Loucy (cell line): ENCODE results near the gene ABCG1.

Experiments
- H2AFZ ChIP-seq: fragments of 200-600 bp; sonication (generic); 2 replicates; pipeline ENCODE4 v1.6.0; 2016; ENCODE audit warnings: antibody characterized with exemption, mild to moderate bottlenecking, low read length, moderate library complexity
- H3F3A ChIP-seq: fragments of 200-600 bp; 2 replicates; pipeline ENCODE4 v1.6.0; 2016; ENCODE audit warnings: antibody characterized with exemption, low read depth, mild to moderate bottlenecking
- H3K27me3 ChIP-seq: fragments of 200-600 bp; sonication (generic); 2 replicates; pipeline ENCODE4 v1.6.1; 2014; ENCODE audit warnings: low read length, mild to moderate bottlenecking; ENCODE audit not compliant: insufficient read depth, poor library complexity, severe bottlenecking
- H3K36me3 ChIP-seq: fragments of 200-600 bp; sonication (generic); 2 replicates; pipeline ENCODE4 v1.6.1; 2016; ENCODE audit warnings: low read length; ENCODE audit not compliant: insufficient read depth
- H3K4me1 ChIP-seq: fragments of 200-600 bp; sonication (generic); 2 replicates; pipeline ENCODE4 v1.5.1; 2014; ENCODE audit warnings: low read length, mild to moderate bottlenecking; ENCODE audit not compliant: insufficient read depth, poor library complexity, severe bottlenecking
- H3K4me2 ChIP-seq: fragments of 200-600 bp; sonication (generic); 2 replicates; pipeline ENCODE4 v1.6.0; 2014; ENCODE audit warnings: antibody characterized with exemption, low read length, low read depth, mild to moderate bottlenecking; ENCODE audit not compliant: poor library complexity, severe bottlenecking
- H3K4me3 ChIP-seq: fragments of 200-600 bp; sonication (generic); 2 replicates; pipeline ENCODE4 v1.5.1; 2014; ENCODE audit warnings: low read length, mild to moderate bottlenecking, mixed read lengths; ENCODE audit not compliant: poor library complexity, severe bottlenecking
- H3K79me2 ChIP-seq: fragments of 200-600 bp; sonication (generic); 2 replicates; pipeline ENCODE4 v1.6.1; 2014; ENCODE audit warnings: low read length; ENCODE audit not compliant: insufficient read depth
- H3K9ac ChIP-seq: fragments of 200-600 bp; sonication (generic); 2 replicates; pipeline ENCODE4 v1.6.0; 2014; ENCODE audit warnings: mild to moderate bottlenecking, low read depth, low read length, moderate library complexity; ENCODE audit not compliant: poor library complexity, severe bottlenecking
- H3K9me2 ChIP-seq: fragments of 200-600 bp; sonication (generic); replicated peaks from 2 replicates; pipeline ENCODE4 v1.6.1; 2016; ENCODE audit warnings: low read depth, low read length, mixed read lengths
- H3K9me3 ChIP-seq: fragments of 200-600 bp; sonication (generic); 2 replicates; pipeline ENCODE4 v1.6.1; 2014; ENCODE audit warnings: mild to moderate bottlenecking, antibody characterized with exemption, low read length, low read depth; ENCODE audit not compliant: insufficient read depth
- H4K20me1 ChIP-seq: fragments of 200-600 bp; sonication (generic); 2 replicates; pipeline ENCODE4 v1.6.0; 2014; ENCODE audit warnings: antibody characterized with exemption, low read length, mild to moderate bottlenecking; ENCODE audit not compliant: insufficient read depth, poor library complexity, severe bottlenecking
- EZH2phosphoT487 ChIP-seq: fragments of 200-600 bp; IDR thresholded peaks from 2 replicates; pipeline ENCODE4 v1.6.1; 2018; ENCODE audit warnings: antibody characterized with exemption, mild to moderate bottlenecking, moderate library complexity, borderline replicate concordance
- TF ChIP-seq, protein P1 (sequence below): fragments of 200-600 bp; sonication (generic); conservative IDR thresholded peaks from 2 replicates; pipeline ENCODE4 v1.5.1; 2014; ENCODE audit warnings: mild to moderate bottlenecking, antibody characterized with exemption, low read length

Gene ABCG1

DNA sequence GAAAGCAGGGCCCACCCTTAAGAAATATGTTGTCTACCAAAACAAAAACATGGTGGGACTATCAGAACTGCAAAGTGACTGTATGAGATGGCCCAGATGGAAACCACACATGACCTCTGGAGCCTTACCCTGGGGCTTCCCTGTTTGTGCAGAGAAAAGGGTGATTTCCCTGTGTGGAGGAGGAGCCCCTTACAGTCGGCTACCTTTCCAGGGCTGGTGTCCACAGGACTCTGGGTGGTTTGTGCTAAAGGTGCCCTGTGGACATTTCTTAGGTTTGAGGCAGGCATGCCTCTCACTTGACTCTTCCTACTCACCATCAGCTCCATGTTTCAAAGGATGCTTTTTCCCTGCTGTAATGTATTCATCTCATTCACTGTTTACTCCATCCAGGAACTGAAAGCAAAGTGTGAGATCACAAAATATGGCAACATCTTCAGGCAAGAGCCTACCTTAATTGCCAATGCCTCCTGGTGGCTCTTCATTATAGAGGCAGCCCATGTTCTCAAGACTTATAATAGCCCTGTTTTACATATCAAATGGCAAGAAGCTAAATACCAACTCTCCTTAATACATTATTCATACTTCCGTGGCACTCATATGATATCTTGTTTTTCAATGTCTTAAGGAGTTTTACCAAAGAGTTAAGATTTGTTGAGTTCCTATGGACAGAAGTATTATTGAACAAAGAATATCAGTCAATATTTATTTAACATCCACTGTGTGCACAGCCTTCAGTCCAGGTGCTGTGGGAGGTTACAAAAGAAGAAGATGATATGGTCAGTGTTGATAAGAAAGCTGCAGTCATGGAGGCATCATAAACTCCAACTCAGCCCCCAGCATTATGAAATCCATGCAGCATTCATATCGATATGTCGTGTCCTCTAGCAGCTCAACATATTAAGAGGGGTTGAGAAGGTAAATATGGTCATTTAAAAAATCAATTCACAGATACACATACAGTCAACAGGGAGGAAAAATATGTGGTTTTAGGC, 111.7 kb downstream of the ABCG1 start:
- Histone ChIP-seq H2AFZ (no peak overlapping the region), H4K20me1 (no peaks in the 10 kb centered on the region), H3K9me3 (peaks cover 9% of the 10 kb centered on the region; the same call in 1 of the 2 replicates), H3K36me3 (no peaks in the 10 kb centered on the region; the same call in 1 of the 2 replicates), H3K4me1 (no peaks in the 10 kb centered on the region), H3K9ac (no peak overlapping the region), H3K9me2 (no peaks in the 10 kb centered on the region), H3K27me3 (no peaks in the 10 kb centered on the region), H3K4me2 (no peak overlapping the region), H3F3A (no peaks in the 10 kb centered on the region), H3K4me3 (no peak overlapping the region), H3K79me2 (no peaks in the 10 kb centered on the region)
- TF ChIP-seq, protein P1, sequence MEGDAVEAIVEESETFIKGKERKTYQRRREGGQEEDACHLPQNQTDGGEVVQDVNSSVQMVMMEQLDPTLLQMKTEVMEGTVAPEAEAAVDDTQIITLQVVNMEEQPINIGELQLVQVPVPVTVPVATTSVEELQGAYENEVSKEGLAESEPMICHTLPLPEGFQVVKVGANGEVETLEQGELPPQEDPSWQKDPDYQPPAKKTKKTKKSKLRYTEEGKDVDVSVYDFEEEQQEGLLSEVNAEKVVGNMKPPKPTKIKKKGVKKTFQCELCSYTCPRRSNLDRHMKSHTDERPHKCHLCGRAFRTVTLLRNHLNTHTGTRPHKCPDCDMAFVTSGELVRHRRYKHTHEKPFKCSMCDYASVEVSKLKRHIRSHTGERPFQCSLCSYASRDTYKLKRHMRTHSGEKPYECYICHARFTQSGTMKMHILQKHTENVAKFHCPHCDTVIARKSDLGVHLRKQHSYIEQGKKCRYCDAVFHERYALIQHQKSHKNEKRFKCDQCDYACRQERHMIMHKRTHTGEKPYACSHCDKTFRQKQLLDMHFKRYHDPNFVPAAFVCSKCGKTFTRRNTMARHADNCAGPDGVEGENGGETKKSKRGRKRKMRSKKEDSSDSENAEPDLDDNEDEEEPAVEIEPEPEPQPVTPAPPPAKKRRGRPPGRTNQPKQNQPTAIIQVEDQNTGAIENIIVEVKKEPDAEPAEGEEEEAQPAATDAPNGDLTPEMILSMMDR, result peak; percentile 19; the same call in 1 of the 2 replicates
- TF ChIP-seq EZH2phosphoT487, result no peak

DNA sequence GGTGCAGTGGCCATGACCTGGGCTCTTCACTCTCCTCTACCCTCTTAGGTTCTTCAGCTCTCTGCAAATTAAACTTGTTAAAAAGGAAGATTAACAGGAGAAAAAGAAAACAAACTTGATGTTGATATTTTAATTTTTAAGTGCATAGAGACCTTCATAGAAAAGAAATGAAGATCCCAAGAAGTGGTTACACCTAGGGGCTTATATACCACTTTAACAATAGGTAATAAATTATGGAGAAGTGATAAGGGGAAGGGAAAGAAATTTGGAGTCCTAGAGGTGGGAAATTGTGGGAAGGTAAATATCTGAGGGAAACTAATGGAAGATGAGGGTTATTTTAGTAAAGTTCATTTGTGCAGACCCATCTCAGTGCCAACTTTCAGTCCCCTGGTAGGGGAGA, 112.7 kb downstream of the ABCG1 start:
- Histone ChIP-seq H3K9ac (no peak overlapping the region), H3K4me3 (no peak overlapping the region), H3K9me2 (no peaks in the 10 kb centered on the region), H3K27me3 (no peaks in the 10 kb centered on the region), H4K20me1 (no peaks in the 10 kb centered on the region), H3K4me2 (no peak overlapping the region), H3K4me1 (no peaks in the 10 kb centered on the region), H3K9me3 (peaks cover 8% of the 10 kb centered on the region; the same call in 1 of the 2 replicates), H3K79me2 (no peaks in the 10 kb centered on the region), H3K36me3 (no peaks in the 10 kb centered on the region; the same call in 1 of the 2 replicates), H2AFZ (no peak overlapping the region), H3F3A (no peaks in the 10 kb centered on the region)
- TF ChIP-seq EZH2phosphoT487, result no peak
- TF ChIP-seq, protein P1, result no peak

- Histone ChIP-seq H3K36me3 (no peaks in the 10 kb centered on the region), H3K4me1 (no peaks in the 10 kb centered on the region), H3K27me3 (no peaks in the 10 kb centered on the region), H3K9ac (no peak overlapping the region), H3F3A (no peaks in the 10 kb centered on the region), H4K20me1 (no peaks in the 10 kb centered on the region), H2AFZ (no peak overlapping the region), H3K9me3 (peaks cover 8% of the 10 kb centered on the region; the same call in 1 of the 2 replicates), H3K9me2 (no peaks in the 10 kb centered on the region), H3K4me2 (no peak overlapping the region), H3K79me2 (no peaks in the 10 kb centered on the region), H3K4me3 (no peak overlapping the region)
- TF ChIP-seq, protein P1, result no peak
- no peak for TF ChIP-seq EZH2phosphoT487
Observed at GRCh38 chr21:42332557-42333317, 113.8 kb downstream of the ABCG1 start.
